KMS-11 (cell line): ENCODE measurements around the gene NFATC2.

Source experiments
- H2AFZ ChIP-seq: fragments of 200-600 bp; sonication (generic); 2 replicates; pipeline ENCODE4 v1.6.1; 2016; ENCODE audit warnings: antibody characterized with exemption, mixed run types, low read depth
- H3K27ac ChIP-seq: fragments of 200-600 bp; sonication (generic); 2 replicates; pipeline ENCODE4 v1.6.1; 2016; ENCODE audit warnings: mild to moderate bottlenecking, mixed run types
- H3K27me3 ChIP-seq: fragments of 200-600 bp; sonication (generic); 2 replicates; pipeline ENCODE4 v1.6.1; 2017; ENCODE audit warnings: mild to moderate bottlenecking, low read depth, mixed run types, moderate library complexity; ENCODE audit not compliant: insufficient read depth
- H3K36me3 ChIP-seq: fragments of 200-600 bp; sonication (generic); 2 replicates; pipeline ENCODE4 v1.6.1; 2017; ENCODE audit warnings: mild to moderate bottlenecking, mixed run types; ENCODE audit not compliant: insufficient read depth
- H3K4me1 ChIP-seq: fragments of 200-600 bp; sonication (generic); 2 replicates; pipeline ENCODE4 v1.6.1; 2016; ENCODE audit warnings: mild to moderate bottlenecking, low read depth, mixed run types; ENCODE audit not compliant: poor library complexity, severe bottlenecking
- H3K4me2 ChIP-seq: fragments of 200-600 bp; sonication (generic); 2 replicates; pipeline ENCODE4 v1.7.0; 2016; ENCODE audit warnings: mild to moderate bottlenecking, mixed run types
- H3K4me3 ChIP-seq: fragments of 200-600 bp; sonication (generic); IDR thresholded peaks from 2 replicates; pipeline ENCODE4 v1.6.1; 2017; ENCODE audit warnings: low read depth, low read length, mixed read lengths; ENCODE audit not compliant: insufficient read depth
- H3K79me2 ChIP-seq: fragments of 200-600 bp; sonication (generic); 2 replicates; pipeline ENCODE4 v1.6.1; 2016; ENCODE audit warnings: low read depth, mixed run types; ENCODE audit not compliant: insufficient read depth
- H3K9ac ChIP-seq: fragments of 200-600 bp; sonication (generic); 2 replicates; pipeline ENCODE4 v1.6.1; 2016; ENCODE audit warnings: mild to moderate bottlenecking, mixed run types
- H4K20me1 ChIP-seq: fragments of 200-600 bp; sonication (generic); 2 replicates; pipeline ENCODE4 v1.6.1; 2016; ENCODE audit warnings: mild to moderate bottlenecking, mixed run types; ENCODE audit not compliant: insufficient read depth
- TF ChIP-seq, protein P1 (sequence below): fragments of 200-600 bp; sonication (generic); conservative IDR thresholded peaks from 2 replicates; pipeline ENCODE4 v1.6.1; 2017; ENCODE audit warnings: low read depth, mild to moderate bottlenecking, antibody characterized with exemption, low read length, moderate library complexity, mixed read lengths

The NFATC2 gene

GRCh38 chr20:51374961-51375360, 167.6 kb downstream of the NFATC2 start:
- Histone ChIP-seq H3K27ac (no peak overlapping the region), H3K4me3 (no peak overlapping the region), H3K27me3 (no peaks in the 10 kb centered on the region), H4K20me1 (no peaks in the 10 kb centered on the region), H2AFZ (no peak overlapping the region), H3K36me3 (no peaks in the 10 kb centered on the region), H3K9ac (no peak overlapping the region), H3K4me2 (no peak overlapping the region), H3K4me1 (peaks cover 4% of the 10 kb centered on the region), H3K79me2 (no peaks in the 10 kb centered on the region)
- TF ChIP-seq, protein P1, sequence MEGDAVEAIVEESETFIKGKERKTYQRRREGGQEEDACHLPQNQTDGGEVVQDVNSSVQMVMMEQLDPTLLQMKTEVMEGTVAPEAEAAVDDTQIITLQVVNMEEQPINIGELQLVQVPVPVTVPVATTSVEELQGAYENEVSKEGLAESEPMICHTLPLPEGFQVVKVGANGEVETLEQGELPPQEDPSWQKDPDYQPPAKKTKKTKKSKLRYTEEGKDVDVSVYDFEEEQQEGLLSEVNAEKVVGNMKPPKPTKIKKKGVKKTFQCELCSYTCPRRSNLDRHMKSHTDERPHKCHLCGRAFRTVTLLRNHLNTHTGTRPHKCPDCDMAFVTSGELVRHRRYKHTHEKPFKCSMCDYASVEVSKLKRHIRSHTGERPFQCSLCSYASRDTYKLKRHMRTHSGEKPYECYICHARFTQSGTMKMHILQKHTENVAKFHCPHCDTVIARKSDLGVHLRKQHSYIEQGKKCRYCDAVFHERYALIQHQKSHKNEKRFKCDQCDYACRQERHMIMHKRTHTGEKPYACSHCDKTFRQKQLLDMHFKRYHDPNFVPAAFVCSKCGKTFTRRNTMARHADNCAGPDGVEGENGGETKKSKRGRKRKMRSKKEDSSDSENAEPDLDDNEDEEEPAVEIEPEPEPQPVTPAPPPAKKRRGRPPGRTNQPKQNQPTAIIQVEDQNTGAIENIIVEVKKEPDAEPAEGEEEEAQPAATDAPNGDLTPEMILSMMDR = no peak

GRCh38 chr20:51374456-51374830, 168.1 kb downstream of the NFATC2 start:
- Histone ChIP-seq H4K20me1 (no peaks in the 10 kb centered on the region), H3K79me2 (no peaks in the 10 kb centered on the region), H3K27me3 (no peaks in the 10 kb centered on the region), H3K9ac (no peak overlapping the region), H3K36me3 (no peaks in the 10 kb centered on the region), H3K4me3 (no peak overlapping the region), H3K27ac (no peak overlapping the region), H2AFZ (no peak overlapping the region), H3K4me1 (peaks cover 4% of the 10 kb centered on the region), H3K4me2 (no peak overlapping the region)
- TF ChIP-seq, protein P1 = no peak

GRCh38 chr20:51373713-51374455, 168.6 kb downstream of the NFATC2 start:
- Histone ChIP-seq H3K4me1 (peaks cover 4% of the 10 kb centered on the region), H2AFZ (no peak overlapping the region), H3K27ac (no peak overlapping the region), H3K36me3 (no peaks in the 10 kb centered on the region), H3K79me2 (no peaks in the 10 kb centered on the region), H3K27me3 (no peaks in the 10 kb centered on the region), H3K9ac (no peak overlapping the region), H3K4me3 (no peak overlapping the region), H4K20me1 (no peaks in the 10 kb centered on the region), H3K4me2 (no peak overlapping the region)
- TF ChIP-seq, protein P1 = no peak

GRCh38 chr20:51372966-51373365, 169.6 kb downstream of the NFATC2 start:
- no peak overlapping the region for H3K4me3 ChIP-seq
- H3K27ac ChIP-seq = no peak overlapping the region
- H2AFZ ChIP-seq = peak overlapping the region; percentile 20; the same call in 1 of the 2 replicates
- no peak overlapping the region for H3K9ac ChIP-seq
- no peaks in the 10 kb centered on the region for H4K20me1 ChIP-seq
- peaks cover 4% of the 10 kb centered on the region for H3K4me1 ChIP-seq
- no peak overlapping the region for H3K4me2 ChIP-seq
- H3K36me3 ChIP-seq = no peaks in the 10 kb centered on the region
- H3K79me2 ChIP-seq = no peaks in the 10 kb centered on the region
- TF ChIP-seq, protein P1 = no peak
- no peaks in the 10 kb centered on the region for H3K27me3 ChIP-seq
